Upper lobe of left lung (tissue), 6 donors: ENCODE results near the gene KCNJ10. TPM values are rescaled to one million over a fixed set of nuclear protein-coding genes. Genes with fewer than 3 reads are reported as not detected.

Experiments
- ATAC-seq, 2 donors: fragments of 200-7000 bp; cut with Tn5 transposase; one replicate each; pipeline ENCODE4 v1.9.1; 2022; ENCODE audit warnings: mild to moderate bottlenecking in 2 of 2, moderate library complexity in 2 of 2; ENCODE audit not compliant: low FRiP score in 2 of 2
- DNase-seq, 2 donors: peaks; one replicate each; pipeline ENCODE4 v3.0.0-alpha.2; 2019 to 2020
- H3K27ac ChIP-seq, 4 donors: fragments of 200-600 bp; sonication (generic); one replicate each; pipeline ENCODE4 v1.5.1; 2016 to 2019
- H3K27me3 ChIP-seq, 4 donors: fragments of 200-600 bp; sonication (generic); one replicate each; pipeline ENCODE4 v1.5.1; 2017 to 2019
- H3K36me3 ChIP-seq, 4 donors: fragments of 200-600 bp; sonication (generic); one replicate each; pipeline ENCODE4 v1.5.1; 2016 to 2019
- H3K4me1 ChIP-seq, 4 donors: fragments of 200-600 bp; sonication (generic); one replicate each; pipeline ENCODE4 v1.5.1; 2018 to 2019
- H3K4me3 ChIP-seq, 4 donors: fragments of 200-600 bp; sonication (generic); one replicate each; pipeline ENCODE4 v1.5.1; 2017 to 2019; ENCODE audit warnings: mild to moderate bottlenecking in 2 of 4, moderate library complexity in 1 of 4
- H3K9me3 ChIP-seq, 4 donors: fragments of 200-600 bp; sonication (generic); one replicate each; pipeline ENCODE4 v1.5.1; 2018 to 2019
- EP300 ChIP-seq, 4 donors: sonication (generic); formaldehyde crosslinking; IDR thresholded peaks; one replicate each; pipeline ENCODE4 v1.5.1; 2017; ENCODE audit warnings: antibody characterized with exemption in 4 of 4, control low read depth in 2 of 4
- POLR2A ChIP-seq, 4 donors: fragments of 450-650 bp; IDR thresholded peaks; one replicate each; pipeline ENCODE4 v1.5.1; 2016 to 2017; ENCODE audit warnings: antibody characterized with exemption in 4 of 4, mild to moderate bottlenecking in 2 of 4
- POLR2AphosphoS5 ChIP-seq, 2 donors: sonication (generic); formaldehyde crosslinking; IDR thresholded peaks; one replicate each; pipeline ENCODE4 v1.5.1; 2017; ENCODE audit warnings: antibody characterized with exemption in 2 of 2
- WGBS, 2 donors: methylation state at CpG; one replicate each; pipeline ENCODE4 v1.1.5; 2017 to 2018; 5-methylcytosine and 5-hydroxymethylcytosine counted together
- total RNA-seq, 6 donors: library from RNA; depleted of rRNA in 4 of 6; stranded (reverse); fragments of >200 nt in 4 of 6; gene quantifications; one replicate each; pipeline versions ENCODE4 v1.1.0 to v1.2.1, GENCODE V29; 2016 to 2021
- TF ChIP-seq, protein P1 (sequence below), 6 experiments: fragments of 450-650 bp in 4 of 6; fragments of 200-600 bp in 2 of 6; sonication (generic) in 2 of 6; IDR thresholded peaks; one replicate each; pipeline ENCODE4 v1.5.1; 2016 to 2019; ENCODE audit warnings: antibody characterized with exemption in 6 of 6
- donor health status: DM: no; HTN: no; CAD: no; lungs with moderate emphysema.
- donor health status: DM: no; HTN: yes; CAD: no; lungs with severe emphysema.

The KCNJ10 gene
- total RNA-seq, 6 donors from 2014 or later: 0.11 TPM; not detected in 5

DNA sequence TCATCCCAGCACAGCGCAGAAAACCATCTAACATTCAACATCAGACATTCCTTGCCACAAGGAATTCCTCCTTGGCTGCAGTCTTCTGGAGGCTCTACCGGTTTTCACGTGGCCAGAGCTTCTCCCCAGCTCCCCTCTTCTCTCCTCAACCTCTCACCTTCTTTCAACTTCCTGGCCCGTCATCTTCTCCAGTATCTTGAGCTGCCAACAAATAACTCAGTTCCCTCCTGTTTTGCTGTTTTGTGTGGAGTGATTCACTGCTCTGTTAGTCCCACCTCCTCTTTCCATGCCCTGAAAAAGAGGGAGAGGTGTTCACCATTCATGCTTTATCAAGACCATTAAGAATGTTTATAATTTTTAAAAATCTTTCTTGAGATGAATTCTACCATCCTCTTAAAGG is 70.8 kb downstream of the KCNJ10 start:
- Histone ChIP-seq H3K4me3 (no peak overlapping the region), H3K4me1 (peaks cover 0 to 3% (median 0%) of the 10 kb centered on the region in 4 donors), H3K9me3 (no peaks in the 10 kb centered on the region), H3K27ac (no peak overlapping the region), H3K27me3 (no peaks in the 10 kb centered on the region), H3K36me3 (no peaks in the 10 kb centered on the region)
- TF ChIP-seq POLR2A (IDR thresholded peaks at IDR 0.05) (no peak), POLR2AphosphoS5 (IDR thresholded peaks at IDR 0.05) (no peak), EP300 (IDR thresholded peaks at IDR 0.05) (no peak)
- TF ChIP-seq, protein P1, sequence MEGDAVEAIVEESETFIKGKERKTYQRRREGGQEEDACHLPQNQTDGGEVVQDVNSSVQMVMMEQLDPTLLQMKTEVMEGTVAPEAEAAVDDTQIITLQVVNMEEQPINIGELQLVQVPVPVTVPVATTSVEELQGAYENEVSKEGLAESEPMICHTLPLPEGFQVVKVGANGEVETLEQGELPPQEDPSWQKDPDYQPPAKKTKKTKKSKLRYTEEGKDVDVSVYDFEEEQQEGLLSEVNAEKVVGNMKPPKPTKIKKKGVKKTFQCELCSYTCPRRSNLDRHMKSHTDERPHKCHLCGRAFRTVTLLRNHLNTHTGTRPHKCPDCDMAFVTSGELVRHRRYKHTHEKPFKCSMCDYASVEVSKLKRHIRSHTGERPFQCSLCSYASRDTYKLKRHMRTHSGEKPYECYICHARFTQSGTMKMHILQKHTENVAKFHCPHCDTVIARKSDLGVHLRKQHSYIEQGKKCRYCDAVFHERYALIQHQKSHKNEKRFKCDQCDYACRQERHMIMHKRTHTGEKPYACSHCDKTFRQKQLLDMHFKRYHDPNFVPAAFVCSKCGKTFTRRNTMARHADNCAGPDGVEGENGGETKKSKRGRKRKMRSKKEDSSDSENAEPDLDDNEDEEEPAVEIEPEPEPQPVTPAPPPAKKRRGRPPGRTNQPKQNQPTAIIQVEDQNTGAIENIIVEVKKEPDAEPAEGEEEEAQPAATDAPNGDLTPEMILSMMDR (IDR thresholded peaks at IDR 0.05): no peak
- ATAC-seq (no peak), DNase-seq (no peak)
- 68 to 72% methylated on average over 4 of the region's 4 CpGs for WGBS, 2 donors

DNA sequence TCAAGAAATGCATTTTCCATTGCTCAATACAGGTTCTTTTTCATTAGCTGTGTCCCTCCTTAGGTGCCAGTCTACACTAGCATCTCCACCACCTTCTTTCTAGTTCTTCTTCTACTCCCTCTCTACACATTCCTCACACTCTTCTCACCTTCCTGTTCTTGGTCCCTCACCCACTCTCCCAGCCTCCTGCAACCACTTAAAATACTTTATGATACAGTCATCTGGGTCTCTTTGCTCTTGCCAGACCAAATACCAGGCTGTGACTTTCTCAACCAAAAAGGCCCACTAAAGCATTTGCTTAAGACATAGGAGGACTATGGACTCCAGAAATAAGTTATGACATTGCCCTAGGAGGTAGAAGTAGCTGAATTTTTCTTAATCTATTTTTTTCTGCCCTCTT is 73.3 kb downstream of the KCNJ10 start:
- ATAC-seq: peak in 1 of 2 donors; percentile 87
- H3K4me3 ChIP-seq: no peak overlapping the region
- H3K36me3 ChIP-seq: no peaks in the 10 kb centered on the region
- no peak overlapping the region for H3K27ac ChIP-seq
- H3K27me3 ChIP-seq: no peaks in the 10 kb centered on the region
- H3K4me1 ChIP-seq: peaks cover 0 to 9% (median 2%) of the 10 kb centered on the region in 4 donors
- H3K9me3 ChIP-seq: no peaks in the 10 kb centered on the region
- no peak for TF ChIP-seq POLR2A (IDR thresholded peaks at IDR 0.05)
- TF ChIP-seq, protein P1 (IDR thresholded peaks at IDR 0.05): no peak
- TF ChIP-seq EP300 (IDR thresholded peaks at IDR 0.05): no peak
- no peak for TF ChIP-seq POLR2AphosphoS5 (IDR thresholded peaks at IDR 0.05)
- DNase-seq: peak in 1 of 2 donors; percentile 46

DNA sequence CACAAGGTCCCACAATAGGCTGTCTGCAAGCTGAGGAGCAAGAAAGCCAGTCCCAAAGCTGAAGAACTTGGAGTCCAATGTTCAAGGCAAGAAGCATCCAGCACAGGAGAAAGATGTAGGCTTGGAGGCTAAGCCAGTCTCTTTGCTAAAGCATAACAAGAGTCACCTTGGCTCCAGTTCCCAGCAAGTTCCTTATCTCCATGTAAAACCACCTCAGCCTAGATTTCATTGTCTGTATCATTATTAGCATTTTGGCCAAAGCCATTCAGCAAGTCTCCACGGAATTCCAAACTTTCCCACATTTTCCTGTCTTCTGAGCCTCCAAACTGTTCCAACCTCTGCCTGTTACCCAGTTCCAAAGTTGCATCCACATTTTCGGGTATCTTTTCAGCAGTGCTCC is 75.1 kb downstream of the KCNJ10 start:
- Histone ChIP-seq H3K4me3 (no peak overlapping the region), H3K36me3 (no peaks in the 10 kb centered on the region), H3K27me3 (no peaks in the 10 kb centered on the region), H3K4me1 (peaks cover 0 to 14% (median 5%) of the 10 kb centered on the region in 4 donors), H3K9me3 (no peaks in the 10 kb centered on the region), H3K27ac (no peak overlapping the region)
- DNase-seq: no peak
- 90 to 94% methylated on average over 2 of the region's 2 CpGs for WGBS, 2 donors
- TF ChIP-seq POLR2A (IDR thresholded peaks at IDR 0.05): no peak
- TF ChIP-seq EP300 (IDR thresholded peaks at IDR 0.05): no peak
- ATAC-seq: no peak

DNA sequence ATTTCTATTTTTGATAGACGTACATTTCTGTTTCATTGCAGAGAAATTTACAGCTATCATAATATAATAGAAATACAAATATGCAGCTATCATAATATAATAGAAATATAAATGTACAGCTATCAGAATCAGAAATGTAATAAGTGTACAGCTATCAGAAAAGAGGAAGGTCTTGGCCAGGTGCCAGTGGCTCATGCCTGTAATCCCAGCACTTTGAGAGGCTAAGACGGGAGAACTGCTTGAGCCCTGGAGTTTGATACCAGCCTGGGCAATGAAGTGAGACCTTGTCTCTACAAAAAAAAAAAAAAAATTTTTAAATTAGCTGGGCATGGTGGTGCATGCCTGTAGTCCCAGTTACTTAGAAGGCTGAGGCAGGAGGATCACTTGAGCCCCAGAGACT is 76.0 kb downstream of the KCNJ10 start:
- WGBS, 2 donors: 73 to 78% methylated on average over 2 of the region's 2 CpGs
- TF ChIP-seq, protein P1 (IDR thresholded peaks at IDR 0.05): no peak
- no peak for TF ChIP-seq POLR2A (IDR thresholded peaks at IDR 0.05)

DNA sequence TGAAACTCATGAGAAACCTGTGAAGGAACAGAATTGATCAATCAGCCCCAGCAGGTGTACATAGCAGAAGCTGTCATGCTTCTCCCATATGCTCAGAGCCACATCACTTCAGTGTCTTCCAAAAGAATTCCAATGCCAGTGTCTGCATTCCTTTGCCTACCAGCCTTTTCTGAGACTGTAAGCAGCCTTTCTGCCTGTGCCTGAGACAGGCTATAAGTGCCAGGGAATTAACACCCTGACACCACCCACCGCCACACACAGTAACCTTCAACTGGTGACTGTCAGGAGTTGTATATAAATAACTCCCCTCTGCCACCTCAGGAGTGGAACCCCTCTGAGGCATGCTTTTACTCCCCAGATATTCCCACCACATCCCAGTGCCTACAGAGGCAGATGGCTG is 77.8 kb downstream of the KCNJ10 start:
- Histone ChIP-seq H3K4me3 (no peak overlapping the region), H3K27ac (peak overlapping the region in 1 of 4 donors; percentile 41), H3K27me3 (no peaks in the 10 kb centered on the region), H3K9me3 (no peaks in the 10 kb centered on the region), H3K4me1 (peaks cover 0 to 14% (median 5%) of the 10 kb centered on the region in 4 donors), H3K36me3 (no peaks in the 10 kb centered on the region)
- WGBS, 2 donors: 81 to 92% methylated on average over 1 of the region's 1 CpG
- TF ChIP-seq, protein P1 (IDR thresholded peaks at IDR 0.05): no peak
- TF ChIP-seq EP300 (IDR thresholded peaks at IDR 0.05) (no peak), POLR2A (IDR thresholded peaks at IDR 0.05) (no peak), POLR2AphosphoS5 (IDR thresholded peaks at IDR 0.05) (no peak)
- peak in 1 of 2 donors; percentile 8 for ATAC-seq
- no peak for DNase-seq

More for the DNA sequence above, 76.0 kb downstream of the KCNJ10 start:
- Histone ChIP-seq H3K36me3 (no peaks in the 10 kb centered on the region), H3K27me3 (no peaks in the 10 kb centered on the region), H3K4me1 (peaks cover 0 to 14% (median 5%) of the 10 kb centered on the region in 4 donors), H3K27ac (no peak overlapping the region), H3K9me3 (no peaks in the 10 kb centered on the region), H3K4me3 (no peak overlapping the region)
- DNase-seq: no peak
- ATAC-seq: no peak
